ENCODE results near the gene FARSB.
"Not testable (repeated sequence)": the region's sequence is repeated elsewhere in the genome, so short reads cannot be mapped to it uniquely, and the experiment has no call there.

FARSB gene

GRCh38 chr2:222604749-222605515 is 51.0 kb downstream of the FARSB start:
- no peak for ATAC-seq

- no peak for ATAC-seq
These were observed 52.4 kb downstream of the FARSB start for GRCh38 chr2:222603501-222603900.

GRCh38 chr2:222598611-222599010 is 57.3 kb downstream of the FARSB start:
- ATAC-seq, result no peak

GRCh38 chr2:222595581-222595980 is 60.3 kb downstream of the FARSB start:
- no peak for ATAC-seq

- ATAC-seq, result no peak
These were observed 61.2 kb downstream of the FARSB start for GRCh38 chr2:222594679-222595078.

- ATAC-seq, result no peak
These were observed 63.7 kb downstream of the FARSB start for GRCh38 chr2:222592176-222592575.

GRCh38 chr2:222591661-222592060 is 64.2 kb downstream of the FARSB start:
- no peak for ATAC-seq

GRCh38 chr2:222584589-222584988 is 71.3 kb downstream of the FARSB start:
- ATAC-seq, result not testable (repeated sequence)

- ATAC-seq, result no peak
These were observed 73.0 kb downstream of the FARSB start for GRCh38 chr2:222582928-222583327.

- ATAC-seq, result no peak
These were observed 78.6 kb downstream of the FARSB start for GRCh38 chr2:222577341-222577740.

GRCh38 chr2:222576171-222577081 is 79.5 kb downstream of the FARSB start:
- ATAC-seq, result no peak

GRCh38 chr2:222575618-222576017 is 80.3 kb downstream of the FARSB start:
- ATAC-seq, result no peak

- ATAC-seq, result no peak
These were observed 83.1 kb downstream of the FARSB start for GRCh38 chr2:222572751-222573174.

GRCh38 chr2:222572264-222572721 is 83.6 kb downstream of the FARSB start:
- ATAC-seq, result no peak

- ATAC-seq, result no peak
These were observed 86.1 kb downstream of the FARSB start for GRCh38 chr2:222569826-222570225.

GRCh38 chr2:222568865-222569264 is 87.0 kb downstream of the FARSB start:
- no peak for ATAC-seq

GRCh38 chr2:222566229-222566628 is 89.7 kb downstream of the FARSB start:
- no peak for ATAC-seq

GRCh38 chr2:222563936-222564335 is 92.0 kb downstream of the FARSB start:
- ATAC-seq, result no peak

GRCh38 chr2:222563106-222563718 is 92.7 kb downstream of the FARSB start:
- no peak for ATAC-seq

- ATAC-seq, result peak; percentile 45 to 78
These were observed 93.9 kb downstream of the FARSB start for GRCh38 chr2:222561817-222562645.

GRCh38 chr2:222561151-222561550 is 94.7 kb downstream of the FARSB start:
- ATAC-seq, result no peak

GRCh38 chr2:222554517-222554916 is 101.4 kb downstream of the FARSB start:
- ATAC-seq, result no peak

Data from activated CD4-positive, CD25-positive, alpha-beta regulatory T cell treated with anti-CD3 and anti-CD28 coated beads, Interleukin-2, amount 50 U/mL, for 24 hours (primary cell).